Suppressor macrophage treated with lipopolysaccharide for 4 hours (primary cell): ENCODE data around the gene COL23A1.

Experiments
- DNase-seq: peaks from one replicate; pipeline ENCODE4 v3.0.0-alpha.2; 2020

The COL23A1 gene

DNA sequence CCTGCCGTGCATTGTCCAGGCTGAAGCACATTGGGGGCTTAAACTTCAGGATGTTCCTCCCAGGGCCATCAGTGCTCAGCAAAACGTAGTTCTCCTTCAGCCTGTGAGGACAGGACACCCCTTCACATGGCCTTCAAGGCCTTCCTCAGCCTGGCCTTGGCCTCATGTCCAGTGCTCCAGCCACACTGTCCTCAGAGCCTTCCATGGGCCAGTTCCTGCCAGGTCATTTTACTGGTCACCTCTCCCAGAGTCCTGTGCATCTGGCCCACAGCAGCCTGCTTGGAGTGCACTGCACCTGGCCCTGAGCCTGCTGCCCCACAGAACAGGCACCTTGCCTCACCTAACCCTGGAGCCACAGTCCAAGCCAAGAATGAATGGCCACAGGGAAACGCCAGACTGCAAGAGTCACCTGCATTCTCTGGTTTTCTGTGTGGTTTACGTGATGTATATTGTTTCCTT, 377.2 kb downstream of the COL23A1 start:
- no peak for DNase-seq

DNA sequence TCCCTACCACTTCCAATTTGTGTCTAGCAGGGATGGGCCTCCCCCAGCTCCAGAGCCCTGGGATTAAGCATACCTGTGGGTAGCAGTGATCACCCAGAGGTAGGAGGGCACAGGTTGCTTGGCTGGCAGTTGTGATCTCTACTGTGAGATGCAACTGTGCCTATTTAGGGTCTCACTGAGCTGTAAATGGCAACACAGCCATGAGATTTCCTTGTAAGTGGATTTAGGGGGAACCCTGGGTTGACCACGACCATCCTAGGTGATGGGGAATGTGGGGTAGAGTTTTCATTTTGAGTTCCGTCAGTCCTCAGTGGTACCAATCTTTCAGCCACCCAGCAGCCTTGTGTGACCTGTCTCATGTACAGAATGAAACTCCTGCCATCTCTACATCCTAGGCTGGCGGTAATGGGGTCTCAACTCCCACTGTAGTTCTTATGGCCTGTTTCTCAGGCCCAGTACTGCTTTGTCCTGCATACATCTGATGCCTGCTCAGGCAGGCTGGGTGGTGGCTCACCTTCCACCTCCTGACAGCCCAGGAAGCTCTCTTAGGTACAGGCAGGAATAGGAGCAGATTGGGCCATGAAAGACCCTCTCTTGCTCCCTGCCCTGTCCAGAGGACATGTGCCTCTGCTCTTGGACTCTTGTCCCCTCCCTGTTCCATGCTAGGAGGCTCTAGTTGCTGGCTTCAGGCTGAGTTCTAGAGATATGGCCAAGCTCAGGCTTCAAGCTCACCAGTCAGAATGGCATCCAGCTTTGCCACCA, 377.8 kb downstream of the COL23A1 start:
- no peak for DNase-seq

DNA sequence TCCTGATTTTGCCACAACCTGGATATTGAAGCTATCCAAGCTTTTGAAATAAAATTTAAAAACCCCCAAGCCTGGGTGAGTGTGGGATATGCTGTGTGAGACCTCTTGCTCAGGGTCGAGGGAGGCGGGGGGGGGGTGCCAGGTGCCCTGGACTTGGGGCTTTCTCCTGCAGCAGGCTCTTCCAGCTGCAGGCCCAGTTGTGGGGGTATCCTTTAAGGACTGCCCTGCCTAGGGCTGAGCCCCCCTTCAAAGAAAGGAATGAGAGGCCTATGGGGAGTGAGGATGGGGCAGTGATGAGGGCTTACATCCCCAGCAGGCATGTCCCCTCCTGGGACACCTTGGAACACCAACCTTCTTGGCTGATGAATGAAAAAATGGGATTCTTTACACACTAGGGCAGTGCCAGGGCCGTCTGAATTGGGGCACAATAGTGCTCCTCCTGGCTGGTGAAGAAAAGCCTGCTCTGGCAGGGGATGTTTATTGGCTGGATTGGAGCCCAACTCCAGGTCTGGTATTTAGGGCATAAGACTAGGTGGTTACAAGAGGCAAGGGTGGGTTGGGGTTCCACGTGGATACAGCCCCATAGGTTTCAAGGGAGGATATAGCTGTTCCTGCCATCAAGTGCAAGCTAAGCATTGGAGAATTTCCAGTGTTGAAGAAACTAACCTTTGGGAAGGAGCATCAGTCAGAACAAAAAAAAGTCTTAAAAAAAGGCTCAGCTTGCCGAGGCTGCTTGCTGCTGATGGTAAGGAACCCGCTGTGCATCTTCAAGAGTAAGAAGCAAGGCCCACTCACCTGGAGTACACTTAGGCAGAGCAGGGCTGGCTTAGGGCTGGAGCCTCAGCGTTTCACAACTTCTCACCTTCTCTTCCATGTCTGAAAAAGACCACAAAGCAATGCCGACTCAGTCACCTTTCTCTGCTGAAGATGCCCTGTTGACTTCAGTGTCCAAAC, 378.8 kb downstream of the COL23A1 start:
- DNase-seq: no peak

DNA sequence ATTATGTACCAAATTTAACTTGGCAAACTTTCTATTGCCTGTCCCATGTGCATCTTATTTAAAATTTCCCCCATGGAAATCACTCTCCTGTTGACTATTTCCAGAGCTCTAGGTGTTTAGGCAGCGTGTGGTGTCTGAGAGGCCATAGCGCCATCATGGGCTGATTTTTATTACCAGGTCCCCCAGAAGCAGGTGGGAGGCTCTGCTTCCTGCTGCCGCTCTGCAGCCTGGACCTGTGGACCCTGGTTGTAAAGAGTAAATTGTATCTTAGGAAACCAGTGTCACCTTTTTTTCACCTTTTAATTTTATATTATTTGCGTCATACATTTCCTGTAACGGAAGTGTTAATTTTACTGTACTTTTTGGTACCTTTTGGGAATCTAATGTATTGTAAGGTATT, 379.5 kb downstream of the COL23A1 start:
- DNase-seq: no peak

DNA sequence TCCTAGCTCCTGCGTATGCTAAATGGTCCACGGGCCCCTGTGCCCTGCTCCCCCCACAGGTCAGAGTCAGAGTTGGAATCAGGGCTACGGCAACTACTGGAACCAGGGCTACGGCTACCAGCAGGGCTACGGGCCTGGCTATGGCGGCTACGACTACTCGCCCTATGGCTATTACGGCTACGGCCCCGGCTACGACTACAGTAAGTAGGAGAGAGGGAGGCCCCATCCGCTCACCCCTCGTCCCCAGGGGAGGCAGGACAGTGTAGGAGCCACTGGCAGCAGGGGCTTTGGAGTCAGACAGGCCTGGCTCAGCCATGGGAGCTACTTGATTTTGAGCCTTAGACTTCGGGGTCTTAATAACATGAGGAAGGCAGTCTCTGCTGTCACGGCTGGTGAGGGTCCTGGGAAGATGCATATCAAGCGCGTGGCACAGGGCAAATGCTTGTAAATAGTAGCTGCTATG, 380.1 kb downstream of the COL23A1 start:
- no peak for DNase-seq

DNA sequence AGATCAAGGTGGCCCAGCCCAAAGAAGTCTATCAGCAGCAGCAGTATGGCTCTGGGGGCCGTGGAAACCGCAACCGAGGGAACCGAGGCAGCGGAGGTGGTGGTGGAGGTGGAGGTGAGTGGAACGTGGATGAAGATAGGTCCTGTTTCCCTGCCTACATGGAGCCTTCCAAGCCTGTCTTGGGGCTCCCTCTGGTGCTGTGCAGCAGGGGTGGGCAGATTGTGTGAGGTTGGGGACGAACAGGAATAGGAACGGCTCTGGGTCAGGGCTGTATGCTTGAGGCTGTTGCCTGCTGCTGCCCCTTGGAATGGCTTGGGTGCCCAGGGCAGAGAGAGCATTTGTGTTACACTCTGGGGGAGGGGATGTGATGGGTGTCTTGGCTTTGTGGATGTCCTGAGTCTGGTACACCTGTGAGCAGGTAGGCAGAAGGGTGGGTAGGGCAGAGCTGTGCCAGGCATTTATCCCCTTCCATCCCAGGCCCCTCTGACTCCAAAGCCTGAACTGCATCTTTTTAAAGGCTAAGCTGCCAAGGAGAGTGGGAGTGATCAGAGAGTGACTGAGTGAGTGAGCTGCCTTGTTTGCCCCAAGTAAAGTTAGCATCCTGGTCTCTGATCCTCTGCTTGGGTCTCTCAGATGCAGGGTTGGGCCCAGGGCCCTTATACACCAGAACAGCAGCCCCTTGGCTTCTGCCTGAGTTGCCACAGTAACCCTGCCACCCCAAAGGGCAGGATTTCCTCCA, 380.7 kb downstream of the COL23A1 start:
- no peak for DNase-seq

DNA sequence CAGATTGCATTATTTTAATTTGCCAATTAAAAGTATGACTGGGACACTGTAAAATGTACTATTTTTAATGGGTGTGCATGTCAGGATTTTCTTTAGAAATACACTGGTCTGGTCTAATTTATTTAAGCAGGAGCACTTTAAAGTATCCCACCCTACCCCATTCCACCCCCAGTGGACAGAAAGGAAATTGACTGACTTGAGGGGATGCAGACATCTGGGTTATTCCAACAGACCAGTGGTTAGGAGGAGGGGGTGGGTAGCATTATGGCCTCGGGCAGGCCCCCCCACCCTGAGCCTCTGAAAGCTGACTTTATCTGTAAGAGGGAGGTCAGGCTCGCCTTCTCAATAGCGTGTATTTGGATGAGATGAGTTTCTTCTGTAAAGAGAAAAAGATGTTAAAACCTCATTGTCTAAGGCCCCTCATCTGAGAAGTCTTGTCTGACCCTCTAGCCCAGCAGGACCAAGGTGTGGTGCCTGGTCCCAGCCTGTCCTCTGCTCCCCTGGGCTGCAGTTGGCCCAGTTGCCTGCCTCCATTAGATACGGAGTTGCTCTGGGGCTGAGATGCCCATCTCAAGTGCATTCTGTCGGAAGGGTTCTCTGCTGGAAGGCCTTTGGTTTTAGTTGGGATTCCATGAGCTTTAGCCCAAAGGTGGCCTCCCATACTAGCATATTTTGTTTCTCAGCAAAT, 381.5 kb downstream of the COL23A1 start:
- DNase-seq: no peak

DNA sequence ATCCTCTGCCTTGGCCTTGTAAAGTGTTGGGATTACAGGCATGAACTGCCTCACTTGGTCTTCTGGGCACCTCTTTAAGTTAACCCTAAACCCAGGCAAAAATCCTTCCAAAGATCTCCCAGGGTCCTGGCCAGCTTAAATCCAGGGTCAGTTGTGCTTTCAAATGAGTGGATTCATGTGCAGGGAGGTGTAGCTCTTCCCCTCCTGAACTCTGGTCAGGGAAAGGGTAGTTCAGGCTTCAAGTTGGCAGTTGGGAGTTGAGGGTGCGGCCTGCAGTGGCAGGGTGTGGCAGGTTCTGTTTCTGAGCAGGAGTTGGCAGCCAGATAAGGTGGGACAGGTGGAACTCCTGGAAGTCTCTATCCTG, 382.3 kb downstream of the COL23A1 start:
- no peak for DNase-seq

DNA sequence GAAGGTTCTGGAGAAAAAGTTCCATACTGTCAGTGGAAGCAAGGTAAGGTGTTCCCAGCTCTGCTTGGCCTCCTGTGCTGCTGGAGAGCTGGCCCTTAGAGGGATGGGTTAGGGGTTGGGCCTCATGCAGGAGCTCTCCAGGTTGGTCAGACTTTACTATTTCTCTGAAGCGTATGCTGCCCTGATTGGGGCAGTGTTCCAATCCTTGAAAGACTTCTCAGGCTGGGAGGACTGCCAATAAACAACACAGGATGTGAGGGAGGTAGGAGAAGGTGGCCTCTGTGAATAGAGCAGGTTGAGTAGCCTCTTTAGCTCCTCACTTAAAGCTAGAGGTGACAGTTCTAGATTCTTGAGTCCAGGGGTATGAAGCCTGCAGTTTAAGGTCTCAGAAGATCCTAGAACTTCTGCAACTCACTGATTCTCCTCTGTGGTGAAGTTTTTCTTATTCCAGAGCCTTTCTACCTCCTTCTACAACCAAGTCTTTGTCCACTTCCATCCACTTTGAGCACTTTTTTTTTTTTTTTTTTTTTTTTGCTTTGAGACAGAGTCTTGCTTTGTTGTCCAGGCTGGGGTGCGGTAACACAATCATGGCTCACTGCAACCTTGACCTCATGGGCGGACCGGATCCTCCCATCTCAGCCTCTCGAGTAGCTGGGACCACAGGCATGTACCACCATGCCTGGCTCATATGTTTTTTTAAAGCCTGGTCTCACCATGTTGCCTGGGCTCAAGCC, 382.8 kb downstream of the COL23A1 start:
- DNase-seq: no peak

DNA sequence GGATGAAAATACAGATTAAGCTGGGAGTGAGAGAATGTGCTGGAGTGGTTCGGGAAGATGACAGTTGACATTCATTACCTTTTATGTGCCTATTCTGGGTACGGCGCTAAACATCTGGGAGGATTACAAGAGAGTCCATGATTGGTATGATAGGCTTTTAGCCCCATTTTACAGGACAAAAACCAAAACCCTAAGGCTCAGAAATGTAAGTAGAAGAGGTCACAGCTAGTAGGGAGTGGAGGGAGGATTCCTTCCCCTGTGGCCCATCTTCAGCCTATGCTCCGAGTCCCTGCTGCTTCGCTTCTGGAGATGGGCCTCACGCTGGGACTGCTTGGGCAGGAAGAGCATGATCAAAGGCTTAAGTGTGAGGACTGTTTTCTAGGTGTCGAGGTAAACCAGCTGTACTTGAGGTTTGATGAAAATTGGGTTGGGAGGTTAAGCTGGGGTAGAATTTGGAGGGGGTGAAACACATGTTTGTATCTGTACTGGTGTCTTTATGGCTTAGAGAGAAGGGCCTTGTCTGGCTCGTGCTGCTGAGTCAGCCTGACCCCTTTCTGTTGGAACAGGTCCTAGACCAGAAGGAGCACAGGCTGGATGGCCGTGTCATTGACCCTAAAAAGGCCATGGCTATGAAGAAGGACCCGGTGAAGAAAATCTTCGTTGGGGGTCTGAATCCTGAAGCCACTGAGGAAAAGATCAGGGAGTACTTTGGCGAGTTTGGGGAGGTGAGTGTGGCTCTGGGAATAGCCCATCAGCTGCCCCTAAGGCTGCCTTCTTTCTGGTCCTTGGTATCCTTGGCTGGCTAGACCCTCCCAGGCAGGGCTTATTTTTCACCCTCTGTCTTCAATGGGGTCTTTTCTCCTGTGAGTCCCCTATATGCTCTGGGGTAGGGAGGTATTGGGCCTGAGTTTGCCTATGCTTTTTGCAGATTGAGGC, 383.8 kb downstream of the COL23A1 start:
- no peak for DNase-seq

DNA sequence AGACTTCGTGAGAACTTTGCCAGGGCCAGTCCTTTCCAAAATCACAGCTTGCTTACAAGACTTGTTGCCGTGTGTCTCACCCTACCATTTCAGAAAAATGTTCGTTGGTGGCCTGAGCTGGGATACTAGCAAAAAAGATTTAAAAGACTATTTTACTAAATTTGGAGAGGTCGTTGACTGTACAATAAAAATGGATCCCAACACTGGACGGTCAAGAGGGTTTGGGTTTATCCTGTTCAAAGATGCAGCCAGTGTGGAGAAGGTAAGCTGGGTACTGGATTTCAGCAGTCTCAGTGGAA, 384.5 kb downstream of the COL23A1 start:
- DNase-seq: no peak

DNA sequence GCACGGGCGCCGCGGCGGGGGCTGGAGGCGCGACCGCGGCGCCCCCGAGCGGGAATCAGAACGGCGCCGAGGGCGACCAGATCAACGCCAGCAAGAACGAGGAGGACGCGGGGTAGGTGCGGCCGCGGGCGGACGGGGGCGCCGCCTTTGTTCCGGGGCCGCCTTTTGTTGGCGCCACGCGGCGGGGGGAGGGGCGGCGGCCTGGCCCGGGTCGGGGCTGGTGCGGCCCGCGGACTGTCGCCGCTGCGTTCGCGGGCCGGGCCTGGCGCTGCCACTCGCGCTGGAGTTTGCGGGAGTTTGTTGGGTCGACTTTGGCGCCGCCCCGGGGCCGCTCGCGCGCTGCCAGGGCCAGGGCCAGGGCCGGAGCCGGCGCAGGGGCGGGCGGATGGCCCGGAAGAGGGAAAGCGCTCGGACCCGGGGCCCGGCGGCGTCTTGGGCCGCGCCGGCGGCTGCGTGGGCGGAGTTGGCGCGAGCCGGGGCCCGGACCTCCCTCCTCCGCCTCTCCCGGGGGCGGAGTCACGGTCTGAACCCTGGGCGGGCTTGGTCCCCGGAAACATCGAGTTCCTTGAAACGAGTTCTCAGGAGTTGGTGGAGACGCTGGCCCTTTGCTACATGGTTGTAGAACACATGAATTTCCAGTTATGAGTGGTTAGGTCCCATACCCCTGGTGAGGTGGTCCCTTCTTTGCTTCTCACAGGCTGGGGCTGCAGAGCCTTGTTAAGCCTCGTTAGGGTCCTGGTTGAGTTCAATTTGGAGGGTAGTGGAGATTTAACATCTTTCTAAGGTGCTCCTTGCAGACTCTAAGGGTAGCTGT, 385.1 kb downstream of the COL23A1 start:
- DNase-seq: peak; percentile 88

DNA sequence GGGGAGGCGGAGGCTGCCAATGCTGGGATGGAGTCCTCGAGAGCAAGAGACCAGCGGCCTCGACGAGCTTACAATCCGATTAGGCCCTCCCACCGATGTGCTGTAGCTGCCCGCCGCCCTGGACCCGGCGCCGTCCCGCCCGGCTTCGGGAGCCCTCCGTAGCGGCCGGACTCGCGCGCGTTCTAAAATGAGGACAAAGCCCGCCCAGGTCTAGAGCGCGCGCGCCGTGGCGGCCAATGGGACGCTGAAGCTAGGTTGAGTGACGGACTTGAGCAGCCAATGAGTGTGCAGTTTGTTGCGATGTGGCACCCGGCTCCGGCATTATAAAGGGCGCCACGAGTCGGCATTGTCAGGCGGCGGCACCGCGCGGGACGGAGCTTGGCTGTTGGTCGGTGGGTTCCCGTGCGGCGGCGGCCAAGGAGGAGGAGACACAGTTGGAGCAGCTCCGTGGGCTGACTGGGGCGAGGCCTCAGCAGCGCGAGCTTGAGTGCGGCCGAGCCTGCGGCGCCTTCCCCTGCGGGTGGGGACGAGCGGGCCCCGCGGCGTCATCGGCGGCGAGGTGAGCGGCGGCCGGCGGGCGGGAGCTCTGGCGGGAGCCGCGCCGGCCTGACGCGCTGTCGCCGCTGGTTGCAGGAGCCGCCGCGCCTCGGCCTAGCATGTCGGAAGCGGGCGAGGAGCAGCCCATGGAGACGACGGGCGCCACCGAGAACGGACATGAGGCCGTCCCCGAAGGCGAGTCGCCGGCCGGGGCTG, 385.8 kb downstream of the COL23A1 start, which contains the start of gene HNRNPAB:
TSS of gene HNRNPAB (plus strand) at position 352 of the 753 bp plus-strand sequence. CDS start at position 657, 305 bp downstream.
- DNase-seq: peak; percentile 98

DNA sequence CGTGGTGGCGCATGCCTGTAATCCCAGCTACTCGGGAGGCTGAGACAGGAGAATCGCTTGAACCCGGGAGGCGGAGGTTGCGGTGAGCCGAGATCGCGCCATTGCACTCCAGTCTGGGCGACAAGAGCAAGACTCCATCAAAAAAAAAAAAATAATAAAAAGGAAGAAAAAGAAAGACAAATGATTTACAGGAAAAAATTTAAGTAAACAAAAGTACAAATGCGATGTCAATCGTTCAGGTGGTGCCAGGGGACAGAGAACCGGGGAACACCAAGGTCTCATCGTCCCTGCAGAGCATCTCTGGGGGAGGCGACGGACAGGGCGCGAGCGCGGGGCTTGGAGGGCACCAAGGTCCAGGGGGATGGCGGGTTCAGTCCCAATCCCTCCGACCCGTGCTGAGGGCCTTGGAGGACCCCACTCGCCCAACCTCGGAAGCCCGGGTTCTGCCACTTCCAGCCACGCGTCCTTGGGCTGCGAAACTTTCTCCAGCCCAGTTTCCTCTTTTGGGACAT, 386.5 kb downstream of the COL23A1 start:
- DNase-seq: no peak

DNA sequence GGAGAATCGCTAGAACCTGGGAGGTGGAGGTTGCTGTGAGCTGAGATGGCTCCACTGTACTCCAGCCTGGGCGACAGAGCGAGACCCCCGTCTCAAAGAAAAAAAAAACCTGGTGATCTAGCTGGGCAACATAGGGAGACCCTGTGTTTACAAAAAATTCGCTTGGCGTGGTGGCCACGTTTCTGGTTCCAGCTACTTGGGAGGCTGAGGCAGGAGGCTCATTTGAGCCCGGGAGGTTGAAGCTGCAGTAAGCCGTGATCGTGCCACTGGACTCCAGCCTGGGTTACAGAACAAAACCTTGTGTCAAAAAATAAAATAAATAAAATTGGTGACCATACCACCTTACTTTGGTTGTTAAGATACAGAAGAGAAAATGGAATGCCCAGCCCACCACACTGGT, 387.7 kb downstream of the COL23A1 start:
- DNase-seq: no peak

DNA sequence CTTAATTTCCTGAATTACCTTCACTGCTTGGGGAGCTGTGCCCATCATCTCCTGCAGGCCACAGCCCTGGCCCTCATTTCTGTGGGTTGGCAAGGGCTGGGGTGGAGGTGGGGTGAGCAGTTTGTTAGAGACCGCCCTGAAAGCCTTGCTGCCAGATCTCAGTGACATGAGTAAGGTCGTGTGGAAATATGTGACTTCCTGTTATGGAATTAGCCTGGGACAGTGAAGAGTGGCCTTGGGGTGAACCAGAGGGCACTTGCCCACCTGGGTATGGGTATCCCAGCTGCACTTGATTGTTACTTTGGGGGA, 388.3 kb downstream of the COL23A1 start:
- peak; percentile 47 for DNase-seq

DNA sequence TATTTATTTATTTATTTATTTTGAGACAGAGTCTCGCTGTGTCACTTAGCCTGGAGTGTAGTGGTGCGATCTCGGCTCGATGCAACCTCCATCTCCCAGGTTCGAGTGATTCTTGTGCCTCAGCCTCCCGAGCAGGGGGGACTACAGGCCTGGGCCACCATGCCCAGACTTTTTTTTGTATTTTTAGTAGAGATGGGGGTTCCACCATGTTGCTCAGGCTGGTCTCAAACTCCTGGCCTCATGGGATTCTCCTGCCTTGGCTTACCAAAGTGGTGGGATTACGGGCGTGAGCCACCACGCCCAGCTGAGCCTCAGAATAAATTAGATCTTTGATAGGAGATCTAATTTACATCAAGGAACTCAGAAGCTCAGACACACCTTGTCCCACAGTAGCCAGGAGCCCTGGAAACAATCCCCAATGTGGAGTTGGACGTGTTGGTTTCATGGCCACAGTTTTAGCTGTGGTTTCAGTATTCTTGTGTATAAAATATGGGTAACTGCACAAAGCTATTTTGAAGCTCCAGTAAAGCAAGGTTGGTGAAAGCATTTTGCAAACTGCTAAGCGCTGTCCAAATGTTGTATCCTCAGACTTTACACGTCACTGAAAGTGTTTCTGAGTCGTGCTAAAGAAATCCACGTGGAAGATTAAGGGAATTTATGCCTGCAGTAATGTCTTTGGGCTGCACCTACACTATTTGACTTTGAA, 388.8 kb downstream of the COL23A1 start:
- no peak for DNase-seq
